Lung (tissue), 12 donors: ENCODE data around the gene MBD6. TPM values are rescaled to one million over a fixed set of nuclear protein-coding genes. Genes with fewer than 3 reads are reported as not detected.

Source experiments
- ATAC-seq: fragments of 200-7000 bp; cut with Tn5 transposase; one replicate; pipeline ENCODE4 v1.9.1; 2020; ENCODE audit warnings: moderate number of reproducible peaks; ENCODE audit not compliant: insufficient read depth, low FRiP score
- DNase-seq, 3 donors: peaks; one replicate each; pipeline ENCODE4 v3.0.0-alpha.2; 2013 to 2017
- H3K27ac ChIP-seq, 2 donors: one replicate each; pipeline ENCODE4 v1.5.1; 2013; ENCODE audit warnings: mild to moderate bottlenecking in 2 of 2, moderate library complexity in 2 of 2, control low read depth in 1 of 2, inconsistent platforms in 1 of 2, low read depth in 1 of 2, low read length in 1 of 2
- H3K27me3 ChIP-seq, 3 donors: one replicate each; pipeline ENCODE4 v1.5.1; 2013; ENCODE audit warnings: low read length in 2 of 3; ENCODE audit not compliant: control insufficient read depth in 3 of 3, insufficient read depth in 3 of 3
- H3K36me3 ChIP-seq, 4 donors: one replicate each; pipeline ENCODE4 v1.5.1; 2013; ENCODE audit warnings: low read length in 4 of 4, mild to moderate bottlenecking in 1 of 4, moderate library complexity in 1 of 4; ENCODE audit not compliant: control insufficient read depth in 4 of 4, insufficient read depth in 4 of 4
- H3K4me1 ChIP-seq, 5 donors: one replicate each; pipeline ENCODE4 v1.5.1; 2013; ENCODE audit warnings: low read length in 5 of 5, mild to moderate bottlenecking in 2 of 5, moderate library complexity in 1 of 5; ENCODE audit not compliant: control insufficient read depth in 5 of 5, insufficient read depth in 5 of 5
- H3K4me3 ChIP-seq: one replicate; pipeline ENCODE4 v1.5.1; 2013; ENCODE audit warnings: mild to moderate bottlenecking, control low read depth, moderate library complexity
- H3K9ac ChIP-seq, 2 donors: one replicate each; pipeline ENCODE4 v1.5.1; 2013; ENCODE audit warnings: low read length in 2 of 2, control low read depth in 1 of 2; ENCODE audit not compliant: insufficient read depth in 1 of 2
- H3K9me3 ChIP-seq, 4 donors: one replicate each; pipeline ENCODE4 v1.5.1; 2013; ENCODE audit warnings: low read length in 3 of 4, mild to moderate bottlenecking in 1 of 4, moderate library complexity in 1 of 4; ENCODE audit not compliant: control insufficient read depth in 4 of 4, insufficient read depth in 3 of 4
- WGBS, 2 donors: extraction: QIAGEN DNeasy Blood & Tissue Kit; methylation state at CpG; one replicate each; pipeline ENCODE4 v1.1.7; 2013; 5-methylcytosine and 5-hydroxymethylcytosine counted together
- polyA plus RNA-seq, 2 donors: library from polyadenylated mRNA; stranded (reverse); fragments of 200-250 nt; gene quantifications; one replicate each; pipeline ENCODE4 v1.2.1, GENCODE V29; 2013
- total RNA-seq, 2 donors: library from RNA; depleted of rRNA in 1 of 2; stranded (reverse); fragments of >200 nt in 1 of 2; gene quantifications; one replicate each; pipeline ENCODE4 v1.2.1, GENCODE V29; 2014 to 2021
- TF ChIP-seq, protein P1 (sequence below): IDR thresholded peaks from 2 replicates; pipeline ENCODE4 v1.5.1; 2012; ENCODE audit warnings: mild to moderate bottlenecking; ENCODE audit errors: control extremely low read depth, extremely low read depth
- donor health status: control.
- donor health status: control.
- donor health status: Bipolar disorder and iron deficiency.
- donor health status: healthy.
- donor health status: DM: yes; HTN: yes; CAD: no.

The MBD6 gene
- total and polyA plus RNA-seq, 4 donors = 26.0 to 132 (median 39.6) TPM

DNA sequence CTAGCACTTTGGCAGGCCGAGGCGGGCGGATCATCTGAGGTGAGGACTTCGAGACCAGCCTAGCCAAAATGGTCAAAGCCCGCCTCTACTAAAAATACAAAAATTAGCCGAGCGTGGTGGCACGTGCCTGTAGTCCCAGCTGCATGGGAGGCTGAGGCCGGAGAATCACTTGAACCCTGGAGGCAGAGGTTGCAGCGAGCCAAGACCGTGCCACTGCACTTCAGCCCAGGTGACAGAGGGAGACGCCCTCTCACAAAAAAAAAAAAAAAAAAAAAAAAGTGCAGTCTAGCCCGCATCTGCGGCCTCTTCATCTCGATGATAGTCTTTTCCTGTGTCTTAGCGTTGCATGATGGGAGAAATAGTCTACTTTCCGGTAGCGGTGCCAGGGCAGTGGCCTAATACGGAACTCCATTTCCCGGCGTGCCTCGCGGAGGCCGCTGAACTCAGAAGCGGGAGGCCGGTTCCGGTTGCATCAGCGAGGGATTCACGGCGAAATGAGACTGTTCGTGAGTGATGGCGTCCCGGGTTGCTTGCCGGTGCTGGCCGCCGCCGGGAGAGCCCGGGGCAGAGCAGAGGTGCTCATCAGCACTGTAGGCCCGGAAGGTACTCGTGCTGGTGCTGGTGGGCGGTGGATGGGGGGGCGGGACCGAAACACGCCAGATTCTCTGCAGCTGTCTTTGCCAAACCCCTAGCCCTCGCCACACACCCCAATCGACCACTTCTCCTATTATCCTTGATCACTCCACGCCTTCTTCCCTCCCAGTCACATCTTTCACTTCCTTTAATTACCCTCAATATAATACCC, 34.8 kb upstream of the MBD6 start, which contains the start of gene MARS1:
Gene MARS1, plus strand, starts transcription at position 472 of the 805 bp plus-strand sequence. Its CDS starts 23 bp downstream, at position 495.
- DNase-seq = peak; percentile 94 to 98 (median 97)
- Histone ChIP-seq H3K27me3 (no peaks in the 10 kb centered on the region), H3K36me3 (peaks cover 17 to 27% (median 23%) of the 10 kb centered on the region in 4 donors), H3K27ac (peak within 1 kb of the TSS; percentile 65 to 88), H3K4me3 (peak within 1 kb of the TSS; percentile 96), H3K9ac (peak within 1 kb of the TSS; percentile 75 to 91), H3K4me1 (peaks cover 0 to 10% (median 7%) of the 10 kb centered on the region in 5 donors), H3K9me3 (no peaks in the 10 kb centered on the region)
- WGBS, 2 donors = 8 to 12% methylated on average over 47 of the region's 47 CpGs
- TF ChIP-seq, protein P1, sequence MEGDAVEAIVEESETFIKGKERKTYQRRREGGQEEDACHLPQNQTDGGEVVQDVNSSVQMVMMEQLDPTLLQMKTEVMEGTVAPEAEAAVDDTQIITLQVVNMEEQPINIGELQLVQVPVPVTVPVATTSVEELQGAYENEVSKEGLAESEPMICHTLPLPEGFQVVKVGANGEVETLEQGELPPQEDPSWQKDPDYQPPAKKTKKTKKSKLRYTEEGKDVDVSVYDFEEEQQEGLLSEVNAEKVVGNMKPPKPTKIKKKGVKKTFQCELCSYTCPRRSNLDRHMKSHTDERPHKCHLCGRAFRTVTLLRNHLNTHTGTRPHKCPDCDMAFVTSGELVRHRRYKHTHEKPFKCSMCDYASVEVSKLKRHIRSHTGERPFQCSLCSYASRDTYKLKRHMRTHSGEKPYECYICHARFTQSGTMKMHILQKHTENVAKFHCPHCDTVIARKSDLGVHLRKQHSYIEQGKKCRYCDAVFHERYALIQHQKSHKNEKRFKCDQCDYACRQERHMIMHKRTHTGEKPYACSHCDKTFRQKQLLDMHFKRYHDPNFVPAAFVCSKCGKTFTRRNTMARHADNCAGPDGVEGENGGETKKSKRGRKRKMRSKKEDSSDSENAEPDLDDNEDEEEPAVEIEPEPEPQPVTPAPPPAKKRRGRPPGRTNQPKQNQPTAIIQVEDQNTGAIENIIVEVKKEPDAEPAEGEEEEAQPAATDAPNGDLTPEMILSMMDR = no peak
- ATAC-seq = peak; percentile 95

DNA sequence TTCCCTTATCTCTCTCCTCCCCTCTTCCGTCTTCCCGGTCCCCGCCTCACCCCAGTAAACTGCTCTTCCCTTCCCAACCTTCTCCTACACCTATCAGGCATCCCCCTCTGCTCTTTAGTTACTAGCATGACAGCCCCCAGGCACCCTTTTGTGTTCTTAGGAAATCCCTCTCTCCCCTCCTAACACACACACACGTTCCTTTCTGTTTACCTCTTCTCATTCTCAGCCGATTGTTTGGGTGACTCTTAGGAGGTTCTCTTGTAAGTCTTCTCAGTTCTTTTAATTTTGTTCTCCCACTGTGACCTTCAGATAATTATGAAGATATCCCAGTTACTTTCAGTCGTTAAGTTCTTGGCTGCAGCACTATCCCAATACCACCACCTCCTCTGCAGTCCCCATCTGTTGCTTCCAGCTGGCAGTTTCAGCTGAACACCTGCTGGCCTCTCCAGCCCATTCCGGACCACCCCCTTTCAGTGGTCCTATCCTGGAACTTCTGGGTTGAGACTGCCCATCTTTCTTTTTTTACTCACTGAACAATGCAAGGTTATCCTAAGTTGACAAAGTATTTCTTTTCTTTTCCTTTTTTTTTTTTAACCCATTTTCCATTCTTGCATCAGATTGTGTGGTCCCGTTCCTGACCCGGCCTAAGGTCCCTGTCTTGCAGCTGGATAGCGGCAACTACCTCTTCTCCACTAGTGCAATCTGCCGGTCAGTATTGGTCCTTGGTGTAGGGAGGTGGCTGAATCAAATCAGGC, 34.0 kb upstream of the MBD6 start:
- ATAC-seq (peak; percentile 17), DNase-seq (no peak)
- TF ChIP-seq, protein P1 = no peak
- Histone ChIP-seq H3K36me3 (peaks cover 17 to 29% (median 25%) of the 10 kb centered on the region in 4 donors), H3K27me3 (no peaks in the 10 kb centered on the region), H3K9me3 (no peaks in the 10 kb centered on the region), H3K27ac (peak overlapping the region; percentile 65 to 88), H3K9ac (peak overlapping the region; percentile 75 to 91), H3K4me3 (peak overlapping the region; percentile 96), H3K4me1 (peaks cover 0 to 10% (median 7%) of the 10 kb centered on the region in 5 donors)
- 31 to 34% methylated on average over 11 of the region's 11 CpGs for WGBS, 2 donors

DNA sequence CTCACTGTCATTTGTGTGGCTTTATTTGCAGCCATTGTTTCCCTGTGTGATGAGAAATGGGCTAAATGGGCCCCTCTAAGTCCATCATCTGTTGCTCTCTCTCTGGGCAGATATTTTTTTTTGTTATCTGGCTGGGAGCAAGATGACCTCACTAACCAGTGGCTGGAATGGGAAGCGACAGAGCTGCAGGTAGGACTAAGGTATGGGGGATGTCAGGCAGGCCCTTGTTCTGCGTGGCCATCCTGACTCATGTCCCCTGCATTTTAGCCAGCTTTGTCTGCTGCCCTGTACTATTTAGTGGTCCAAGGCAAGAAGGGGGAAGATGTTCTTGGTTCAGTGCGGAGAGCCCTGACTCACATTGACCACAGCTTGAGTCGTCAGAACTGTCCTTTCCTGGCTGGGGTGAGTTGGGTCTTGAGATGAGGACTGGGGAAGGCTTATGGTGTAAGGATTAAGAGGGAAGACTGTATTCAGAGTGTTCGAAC, 33.4 kb upstream of the MBD6 start:
- Histone ChIP-seq H3K27me3 (no peaks in the 10 kb centered on the region), H3K4me3 (no peak overlapping the region), H3K36me3 (peaks cover 17 to 29% (median 25%) of the 10 kb centered on the region in 4 donors), H3K9me3 (no peaks in the 10 kb centered on the region), H3K4me1 (peaks cover 0 to 10% (median 7%) of the 10 kb centered on the region in 5 donors), H3K27ac (peak overlapping the region in 1 of 2 donors; percentile 9), H3K9ac (peak overlapping the region in 1 of 2 donors; percentile 91)
- WGBS, 2 donors = 89 to 90% methylated on average over 5 of the region's 5 CpGs
- DNase-seq (no peak), ATAC-seq (no peak)
- TF ChIP-seq, protein P1 = no peak
